Effector memory CD4-positive, alpha-beta T cell (primary cell): Measurements from ENCODE around the gene IQGAP1.

Experiments used
- DNase-seq, 3 donors: peaks; one replicate each; pipeline ENCODE4 v3.0.0-alpha.2; 2020
- H3K27ac ChIP-seq: 2 replicates; pipeline ENCODE4 v1.7.0; 2013; ENCODE audit warnings: mild to moderate bottlenecking, low read length, moderate library complexity; ENCODE audit not compliant: insufficient read depth, poor library complexity, severe bottlenecking
- H3K27me3 ChIP-seq: replicated peaks from 2 replicates; pipeline ENCODE4 v1.7.0; 2013; ENCODE audit warnings: mild to moderate bottlenecking, low read length; ENCODE audit not compliant: insufficient read depth, control insufficient read depth, poor library complexity, severe bottlenecking
- H3K36me3 ChIP-seq: 2 replicates; pipeline ENCODE4 v1.7.0; 2013; ENCODE audit warnings: mild to moderate bottlenecking, low read length, moderate library complexity; ENCODE audit not compliant: control insufficient read depth, insufficient read depth
- H3K4me1 ChIP-seq: 2 replicates; pipeline ENCODE4 v1.7.0; 2013; ENCODE audit warnings: low read length, mild to moderate bottlenecking; ENCODE audit not compliant: control insufficient read depth, insufficient read depth, poor library complexity, severe bottlenecking
- H3K4me3 ChIP-seq: 2 replicates; pipeline ENCODE4 v1.7.0; 2013; ENCODE audit warnings: low read length, low read depth, mild to moderate bottlenecking; ENCODE audit not compliant: insufficient read depth, poor library complexity, severe bottlenecking
- H3K9me3 ChIP-seq: 2 replicates; pipeline ENCODE4 v1.7.0; 2013; ENCODE audit warnings: mild to moderate bottlenecking, low read length, moderate library complexity; ENCODE audit not compliant: control insufficient read depth

The IQGAP1 gene

DNA sequence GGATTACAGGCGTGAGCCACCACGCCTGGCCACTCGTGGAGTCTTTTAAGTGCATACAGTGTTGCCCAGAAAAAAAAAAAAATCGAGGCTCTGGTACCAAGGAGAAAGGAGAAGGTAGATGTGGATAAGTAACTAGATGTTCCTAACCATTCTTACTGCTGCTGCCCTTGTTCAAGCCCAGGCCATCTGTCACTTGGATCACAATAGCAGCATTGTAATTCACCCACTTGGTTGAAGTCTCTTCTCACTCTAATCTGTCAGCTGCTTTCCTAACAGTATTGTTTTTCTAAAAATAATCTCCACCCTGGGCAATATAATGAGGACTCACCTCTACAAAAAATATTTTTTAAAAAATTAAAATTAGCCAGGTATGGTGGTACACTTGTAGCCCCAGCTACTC is 83.7 kb downstream of the IQGAP1 start:
- no peaks in the 10 kb centered on the region for H3K27me3 ChIP-seq
- no peak overlapping the region for H3K27ac ChIP-seq
- no peaks in the 10 kb centered on the region for H3K9me3 ChIP-seq
- DNase-seq: no peak
- H3K4me1 ChIP-seq: no peaks in the 10 kb centered on the region
- H3K4me3 ChIP-seq: no peak overlapping the region
- peaks cover 57% of the 10 kb centered on the region for H3K36me3 ChIP-seq

DNA sequence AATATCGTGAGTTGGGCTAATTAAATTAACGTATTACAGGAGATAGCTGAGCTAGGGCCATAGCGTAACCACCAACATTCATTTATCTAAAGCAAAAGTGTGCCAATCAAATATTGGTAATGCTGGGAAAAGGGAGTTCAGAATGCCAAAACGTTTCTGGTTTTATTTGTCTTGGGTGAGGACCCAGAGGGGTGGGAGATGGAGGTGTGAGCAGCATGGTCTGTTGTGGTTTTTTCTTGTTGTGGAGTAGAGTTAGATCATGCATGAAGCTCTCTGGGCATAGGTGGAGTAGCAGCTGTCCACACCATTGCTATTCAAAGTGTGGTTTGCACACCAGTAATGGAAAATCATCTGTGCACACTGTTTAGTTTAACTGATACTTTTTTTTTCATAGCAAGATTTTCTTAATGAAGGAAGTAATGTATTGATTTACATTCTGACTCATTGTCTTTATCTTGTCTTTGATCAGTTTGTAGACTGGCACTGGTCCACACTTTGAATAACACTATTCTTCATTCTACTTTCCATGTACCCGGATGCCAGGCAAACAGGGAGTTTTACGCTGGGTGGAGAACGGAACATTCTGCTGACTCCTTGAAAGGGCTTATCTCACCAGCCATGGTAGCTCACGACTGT is 90.9 kb downstream of the IQGAP1 start:
- Histone ChIP-seq H3K4me1 (peaks cover 15% of the 10 kb centered on the region), H3K36me3 (peaks cover 63% of the 10 kb centered on the region), H3K27ac (no peak overlapping the region), H3K27me3 (no peaks in the 10 kb centered on the region), H3K4me3 (no peak overlapping the region), H3K9me3 (no peaks in the 10 kb centered on the region)
- DNase-seq: peak in 1 of 3 donors; percentile 7

DNA sequence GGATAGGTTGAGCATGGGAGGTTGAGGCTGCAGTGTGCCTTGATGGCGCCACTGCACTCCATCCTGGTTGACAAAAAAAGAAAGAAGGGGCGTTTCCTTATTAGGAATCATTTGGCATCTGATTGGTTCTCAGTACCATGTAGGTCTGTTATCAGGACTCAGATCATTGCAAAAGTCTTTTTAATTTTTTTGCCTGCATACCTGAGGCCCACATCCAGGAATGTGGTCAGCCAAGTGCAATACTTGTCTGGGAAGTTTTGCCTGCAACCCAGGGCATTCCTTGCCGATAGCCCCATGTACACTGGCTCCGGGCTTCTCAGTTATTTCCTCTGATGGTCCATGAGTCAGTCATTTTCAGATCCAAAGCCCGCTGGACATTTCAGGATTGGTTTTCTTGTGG is 91.6 kb downstream of the IQGAP1 start:
- Histone ChIP-seq H3K27ac (no peak overlapping the region), H3K4me1 (peaks cover 15% of the 10 kb centered on the region), H3K36me3 (peaks cover 63% of the 10 kb centered on the region), H3K9me3 (no peaks in the 10 kb centered on the region), H3K4me3 (no peak overlapping the region), H3K27me3 (no peaks in the 10 kb centered on the region)
- DNase-seq: no peak

DNA sequence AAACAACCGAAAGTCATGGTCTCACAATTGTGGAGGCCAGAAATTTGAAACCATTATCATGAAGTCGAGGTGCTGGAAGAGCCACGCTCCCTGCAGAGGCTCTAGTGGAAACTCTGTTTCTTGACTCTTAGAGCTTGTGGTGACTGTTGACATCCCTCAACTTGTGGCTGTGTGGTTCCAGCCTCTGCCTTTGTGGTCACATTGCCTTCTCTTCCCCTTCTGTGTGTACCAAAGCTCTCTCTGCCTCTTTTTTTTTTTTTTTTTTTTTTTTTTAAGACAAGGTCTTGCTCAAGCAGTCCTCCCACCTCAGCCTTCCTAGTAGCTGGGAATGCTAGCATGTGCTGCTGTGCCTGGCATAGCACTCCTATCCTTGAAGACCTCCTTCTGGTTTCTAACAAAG is 93.0 kb downstream of the IQGAP1 start:
- no peaks in the 10 kb centered on the region for H3K9me3 ChIP-seq
- no peak overlapping the region for H3K27ac ChIP-seq
- no peak overlapping the region for H3K4me3 ChIP-seq
- H3K36me3 ChIP-seq: peaks cover 61% of the 10 kb centered on the region
- peaks cover 15% of the 10 kb centered on the region for H3K4me1 ChIP-seq
- peak in 2 of 3 donors; percentile 1 to 4 for DNase-seq
- no peaks in the 10 kb centered on the region for H3K27me3 ChIP-seq

DNA sequence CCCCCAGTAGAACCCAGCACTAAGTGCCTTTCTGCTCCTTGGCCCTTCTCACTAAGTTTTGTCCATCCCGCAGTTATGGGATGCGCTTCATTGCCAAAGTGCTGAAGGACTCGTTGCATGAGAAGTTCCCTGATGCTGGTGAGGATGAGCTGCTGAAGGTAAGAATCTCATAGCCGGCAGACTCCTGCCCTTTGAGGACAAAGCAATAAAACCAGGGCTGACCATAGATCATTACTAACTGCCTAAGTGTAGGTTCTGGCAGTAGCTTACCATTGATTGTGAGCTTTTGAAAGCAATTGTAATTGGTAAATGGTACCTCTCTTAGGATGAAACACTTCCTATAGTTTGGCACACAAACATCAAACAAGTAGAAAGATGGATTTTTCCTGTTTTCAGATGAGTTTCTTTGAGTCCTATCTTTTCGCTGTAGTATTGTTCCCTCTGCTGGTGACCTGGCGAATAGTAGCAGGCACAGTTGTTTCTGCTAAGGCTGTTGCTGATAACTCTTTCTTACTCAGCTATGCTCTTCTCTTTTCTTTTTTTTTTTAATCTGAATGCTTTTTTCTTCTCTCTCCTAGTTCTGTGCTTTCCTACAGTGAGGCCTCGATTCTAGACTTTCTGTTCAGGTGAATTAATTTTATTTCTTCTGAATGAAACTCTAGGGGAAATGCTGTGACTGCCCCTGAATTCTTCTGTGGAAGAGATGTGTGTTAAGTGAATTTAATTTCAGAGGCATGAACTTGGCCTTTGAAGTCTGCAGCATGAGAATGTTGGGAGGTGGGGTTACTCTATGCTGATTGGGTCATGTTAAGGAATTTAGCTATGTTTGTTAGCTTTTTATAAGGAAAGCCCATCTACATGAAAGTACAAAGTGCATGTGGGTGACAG is 94.3 kb downstream of the IQGAP1 start:
- Histone ChIP-seq H3K27ac (no peak overlapping the region), H3K4me1 (peaks cover 15% of the 10 kb centered on the region), H3K36me3 (peaks cover 62% of the 10 kb centered on the region), H3K27me3 (no peaks in the 10 kb centered on the region), H3K4me3 (no peak overlapping the region), H3K9me3 (no peaks in the 10 kb centered on the region)
- DNase-seq: peak; percentile 6 to 24 (median 9)

DNA sequence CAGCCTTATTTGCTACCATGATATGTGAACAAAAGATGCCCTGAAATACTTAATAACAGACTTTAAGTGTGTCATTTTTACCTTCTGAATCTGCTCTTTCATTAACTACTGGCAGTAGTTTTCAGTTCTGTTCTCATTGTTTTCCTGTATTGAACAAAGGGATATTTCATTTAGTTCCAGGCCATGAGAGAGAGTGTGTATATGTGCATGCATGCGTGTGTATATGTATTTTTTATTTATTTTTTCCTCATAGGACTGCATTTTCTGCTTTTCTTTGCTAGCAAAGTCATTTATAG is 94.9 kb downstream of the IQGAP1 start:
- H3K27me3 ChIP-seq: no peaks in the 10 kb centered on the region

DNA sequence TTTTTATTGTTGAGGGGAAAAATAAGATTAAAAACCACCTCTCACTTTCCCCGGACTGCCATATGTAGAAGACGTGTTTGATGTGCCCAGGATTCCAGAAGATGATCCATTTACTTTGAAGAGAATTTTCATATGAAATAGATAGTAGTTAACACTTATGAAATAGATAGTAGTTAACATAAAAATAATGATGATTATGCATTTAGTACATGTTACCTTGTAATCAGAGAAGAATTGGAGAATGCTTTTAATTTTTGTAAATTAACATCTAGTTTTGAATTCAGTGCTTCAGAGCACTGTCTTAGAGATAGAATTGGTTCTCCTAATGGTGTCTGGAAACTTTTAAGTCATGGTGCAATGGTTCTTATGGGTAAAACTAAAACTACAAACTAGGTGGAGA is 95.6 kb downstream of the IQGAP1 start:
- Histone ChIP-seq H3K27me3 (no peaks in the 10 kb centered on the region), H3K36me3 (peaks cover 67% of the 10 kb centered on the region), H3K27ac (no peak overlapping the region), H3K9me3 (no peaks in the 10 kb centered on the region), H3K4me1 (peaks cover 14% of the 10 kb centered on the region), H3K4me3 (no peak overlapping the region)
- no peak for DNase-seq

More for the DNA sequence above, 94.9 kb downstream of the IQGAP1 start:
- DNase-seq: no peak
- Histone ChIP-seq H3K27ac (no peak overlapping the region), H3K36me3 (peaks cover 64% of the 10 kb centered on the region), H3K9me3 (no peaks in the 10 kb centered on the region), H3K4me1 (peaks cover 15% of the 10 kb centered on the region), H3K4me3 (no peak overlapping the region)

DNA sequence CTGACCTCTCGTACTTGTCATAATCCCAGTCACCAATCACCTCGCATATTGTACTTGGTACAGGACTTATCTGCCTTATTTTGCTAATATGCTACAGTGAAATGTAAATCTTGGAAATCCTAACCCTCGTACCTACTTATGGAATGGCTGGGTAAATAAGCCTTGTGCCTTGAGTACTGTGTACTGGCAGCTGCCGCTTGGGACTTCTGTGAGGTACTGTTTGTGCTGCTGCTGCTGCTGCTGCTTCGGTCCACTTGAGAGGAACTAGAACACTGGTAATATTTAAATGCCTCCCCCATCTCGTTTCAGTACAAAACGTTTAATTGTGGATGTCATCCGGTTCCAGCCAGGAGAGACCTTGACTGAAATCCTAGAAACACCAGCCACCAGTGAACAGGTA is 99.1 kb downstream of the IQGAP1 start:
- Histone ChIP-seq H3K4me3 (no peak overlapping the region), H3K27ac (no peak overlapping the region), H3K9me3 (no peaks in the 10 kb centered on the region), H3K36me3 (peaks cover 78% of the 10 kb centered on the region), H3K4me1 (no peaks in the 10 kb centered on the region), H3K27me3 (no peaks in the 10 kb centered on the region)
- no peak for DNase-seq

DNA sequence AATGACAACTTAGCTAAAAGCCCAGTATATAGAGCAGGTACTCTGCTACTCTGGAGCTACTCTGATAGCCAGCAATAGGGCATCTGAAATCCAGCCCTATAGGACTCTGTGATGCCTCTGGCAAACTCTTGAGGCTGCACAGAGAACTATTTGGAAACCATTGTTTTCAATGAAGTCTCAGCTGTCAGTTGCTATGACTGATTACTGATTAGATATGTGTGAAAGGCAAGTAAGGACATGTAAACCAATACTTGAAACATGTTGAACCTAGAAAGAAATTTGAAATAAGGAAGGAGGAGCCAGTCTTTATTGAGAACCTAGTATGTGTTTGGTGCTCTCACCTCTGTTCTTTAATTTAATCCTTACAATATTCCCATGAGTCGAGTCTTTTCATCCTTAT is 101.5 kb downstream of the IQGAP1 start:
- Histone ChIP-seq H3K36me3 (peaks cover 79% of the 10 kb centered on the region), H3K4me3 (no peak overlapping the region), H3K27ac (no peak overlapping the region), H3K9me3 (no peaks in the 10 kb centered on the region), H3K27me3 (no peaks in the 10 kb centered on the region), H3K4me1 (peaks cover 5% of the 10 kb centered on the region)
- no peak for DNase-seq

DNA sequence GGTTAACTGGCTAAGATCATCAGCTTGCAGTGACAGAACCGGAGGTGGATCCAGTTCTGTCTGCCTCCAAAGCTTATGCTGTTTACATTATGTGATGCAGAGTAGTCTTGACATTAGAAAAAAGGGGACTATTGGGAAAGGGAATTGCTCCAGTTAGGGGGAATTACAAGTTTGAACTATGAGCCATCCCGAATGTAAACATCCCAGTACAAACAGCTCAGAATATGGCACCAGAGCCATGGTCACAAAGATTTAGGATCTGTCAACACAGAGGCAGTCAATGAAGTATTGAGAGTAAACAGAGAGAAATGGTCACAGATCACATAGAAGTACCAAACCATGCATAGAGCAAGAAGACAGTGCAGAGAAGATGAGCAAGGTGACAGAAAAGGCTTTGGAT is 101.9 kb downstream of the IQGAP1 start:
- peaks cover 5% of the 10 kb centered on the region for H3K4me1 ChIP-seq
- no peaks in the 10 kb centered on the region for H3K27me3 ChIP-seq
- no peaks in the 10 kb centered on the region for H3K9me3 ChIP-seq
- no peak overlapping the region for H3K27ac ChIP-seq
- H3K36me3 ChIP-seq: peaks cover 80% of the 10 kb centered on the region
- DNase-seq: no peak
- H3K4me3 ChIP-seq: no peak overlapping the region
